ENCODE results near the gene TRIM38.

DNA sequence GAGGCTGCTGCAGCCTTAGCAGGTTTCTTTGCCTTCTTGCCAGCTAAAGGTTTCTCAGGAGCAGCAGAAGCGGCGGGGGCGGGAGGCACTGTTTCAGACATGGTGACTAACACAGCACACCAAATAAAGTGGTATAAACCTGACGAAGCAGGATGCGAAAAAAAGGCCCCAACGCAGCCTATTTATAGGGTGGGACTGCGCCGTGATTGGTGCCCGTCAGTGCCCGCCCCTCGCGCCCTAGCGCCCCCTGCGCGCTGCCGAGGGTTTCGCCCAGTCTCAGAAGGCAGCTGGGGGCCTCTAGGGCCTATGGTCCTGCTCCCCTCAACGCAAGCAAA, 55.0 kb downstream of the TRIM38 start:
- TF ChIP-seq, protein P1, sequence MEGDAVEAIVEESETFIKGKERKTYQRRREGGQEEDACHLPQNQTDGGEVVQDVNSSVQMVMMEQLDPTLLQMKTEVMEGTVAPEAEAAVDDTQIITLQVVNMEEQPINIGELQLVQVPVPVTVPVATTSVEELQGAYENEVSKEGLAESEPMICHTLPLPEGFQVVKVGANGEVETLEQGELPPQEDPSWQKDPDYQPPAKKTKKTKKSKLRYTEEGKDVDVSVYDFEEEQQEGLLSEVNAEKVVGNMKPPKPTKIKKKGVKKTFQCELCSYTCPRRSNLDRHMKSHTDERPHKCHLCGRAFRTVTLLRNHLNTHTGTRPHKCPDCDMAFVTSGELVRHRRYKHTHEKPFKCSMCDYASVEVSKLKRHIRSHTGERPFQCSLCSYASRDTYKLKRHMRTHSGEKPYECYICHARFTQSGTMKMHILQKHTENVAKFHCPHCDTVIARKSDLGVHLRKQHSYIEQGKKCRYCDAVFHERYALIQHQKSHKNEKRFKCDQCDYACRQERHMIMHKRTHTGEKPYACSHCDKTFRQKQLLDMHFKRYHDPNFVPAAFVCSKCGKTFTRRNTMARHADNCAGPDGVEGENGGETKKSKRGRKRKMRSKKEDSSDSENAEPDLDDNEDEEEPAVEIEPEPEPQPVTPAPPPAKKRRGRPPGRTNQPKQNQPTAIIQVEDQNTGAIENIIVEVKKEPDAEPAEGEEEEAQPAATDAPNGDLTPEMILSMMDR (IDR thresholded peaks at IDR 0.05 in 4 of 5, conservative IDR thresholded peaks at IDR 0.05 in 1 of 5), result no peak
- no peak for TF ChIP-seq POLR2A (IDR thresholded peaks at IDR 0.05)
